DLD1 (cell line): ENCODE measurements around the gene NEUROD6.

Source experiments
- in situ Hi-C: cut with HindIII; loops from 2 replicates; pipeline ENCODE4 v1.10.0; 2017; ENCODE audit warnings: low sequenced_read_pairs

The NEUROD6 gene

GRCh38 chr7:31335161-31335856 lies 5.2 kb downstream of the NEUROD6 start:
- in situ Hi-C loops: no loop called here

- in situ Hi-C loops: no loop called here
These were observed 7.2 kb downstream of the NEUROD6 start for GRCh38 chr7:31333291-31333690.

DNA sequence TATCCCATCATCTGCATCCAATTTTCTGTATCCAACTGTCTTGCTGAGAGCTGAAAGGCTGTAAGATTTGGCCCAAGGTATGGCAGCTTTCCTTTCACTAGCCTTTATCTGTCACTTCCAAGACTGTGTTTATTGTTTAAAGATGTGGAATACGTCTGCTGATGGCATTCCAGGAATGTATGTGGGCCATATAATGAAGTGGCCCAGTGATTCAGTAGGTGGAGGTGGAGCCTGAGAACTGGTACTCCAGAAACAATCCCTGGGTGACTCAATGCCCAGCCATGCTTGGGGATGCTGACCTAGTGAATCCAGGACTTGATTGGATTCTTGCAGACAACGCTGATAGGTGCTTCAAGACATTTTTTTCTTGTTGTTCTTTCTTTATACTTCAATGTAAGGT lies 13.5 kb downstream of the NEUROD6 start:
- in situ Hi-C loops: no loop called here

GRCh38 chr7:31326416-31326815 lies 14.1 kb downstream of the NEUROD6 start:
- in situ Hi-C loops: no loop called here

DNA sequence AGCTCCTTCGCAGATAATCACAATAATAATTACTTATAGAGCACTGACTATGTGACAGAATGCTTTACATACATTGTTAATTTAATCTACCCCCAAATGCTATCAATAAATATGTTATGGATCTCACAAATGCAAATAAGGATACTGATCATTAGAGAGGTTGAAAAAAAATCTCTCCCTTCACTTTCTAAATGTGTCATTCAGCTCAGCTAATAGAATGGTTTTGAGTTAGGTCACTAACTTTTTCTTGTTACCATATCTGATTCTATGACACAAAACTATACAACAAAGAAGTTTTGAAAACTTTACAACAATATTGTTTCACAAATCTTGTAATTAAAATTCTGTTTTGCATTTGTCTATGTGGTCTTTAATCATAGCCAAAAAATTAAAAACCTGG lies 17.4 kb downstream of the NEUROD6 start:
- in situ Hi-C loops: no loop called here

DNA sequence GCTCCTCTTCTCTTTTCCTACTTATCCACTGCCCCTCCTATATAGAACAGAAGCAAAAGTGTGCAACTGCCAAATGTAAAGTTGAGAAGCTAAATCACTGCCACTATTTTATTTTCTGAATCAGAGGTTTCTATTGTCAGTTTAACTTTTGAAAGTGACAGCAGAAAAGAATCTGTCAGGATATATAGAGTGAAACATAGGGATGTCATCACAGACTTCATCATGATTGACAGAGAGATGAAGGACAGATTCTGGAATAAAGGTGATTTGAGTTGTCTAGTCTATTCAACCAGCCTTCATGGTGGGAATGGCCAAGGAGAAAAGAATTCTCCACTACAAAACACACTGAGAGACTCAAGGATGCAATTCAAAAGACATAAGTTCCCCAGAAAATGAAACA lies 19.9 kb downstream of the NEUROD6 start:
- in situ Hi-C loops: no loop called here

GRCh38 chr7:31318313-31318712 lies 22.2 kb downstream of the NEUROD6 start:
- in situ Hi-C loops: no loop called here

DNA sequence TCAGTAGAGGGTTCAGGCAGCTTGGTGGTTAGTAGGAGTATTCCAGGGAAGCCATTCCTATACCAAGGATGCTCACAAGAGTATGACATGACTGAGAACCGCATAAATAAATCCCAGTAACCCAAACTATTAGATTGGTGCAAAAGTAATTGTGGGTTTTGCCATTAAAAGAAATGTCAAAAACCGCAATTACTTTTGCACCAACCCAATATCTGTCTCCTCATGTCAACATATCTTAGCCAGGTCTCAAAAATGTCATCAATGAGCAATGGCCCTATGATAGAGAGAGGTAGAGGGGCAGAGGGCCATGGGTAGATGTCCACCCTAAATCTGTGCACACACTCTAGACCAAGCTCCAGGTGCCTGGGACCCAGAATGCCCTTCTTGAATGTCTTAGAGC lies 23.6 kb downstream of the NEUROD6 start:
- in situ Hi-C loops: no loop called here

DNA sequence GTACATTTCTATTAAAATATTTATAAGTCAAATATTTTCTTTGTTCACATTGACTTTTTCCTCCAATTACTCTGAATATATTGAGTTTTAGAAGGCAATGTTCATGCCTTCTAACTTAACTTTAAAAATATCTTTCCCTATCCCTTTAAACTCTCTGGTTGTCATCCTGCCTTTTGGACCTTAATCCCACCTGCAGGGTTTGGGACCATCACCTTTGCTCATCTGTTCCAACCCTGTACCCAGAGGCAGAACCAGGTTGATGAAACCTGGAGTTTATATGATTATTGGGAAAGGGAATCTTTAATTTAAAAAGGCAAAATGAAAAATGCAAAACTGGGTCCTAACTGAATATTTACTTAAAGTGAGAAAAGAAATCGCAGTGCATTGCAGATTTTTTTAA lies 24.8 kb downstream of the NEUROD6 start:
- in situ Hi-C loops: no loop called here

DNA sequence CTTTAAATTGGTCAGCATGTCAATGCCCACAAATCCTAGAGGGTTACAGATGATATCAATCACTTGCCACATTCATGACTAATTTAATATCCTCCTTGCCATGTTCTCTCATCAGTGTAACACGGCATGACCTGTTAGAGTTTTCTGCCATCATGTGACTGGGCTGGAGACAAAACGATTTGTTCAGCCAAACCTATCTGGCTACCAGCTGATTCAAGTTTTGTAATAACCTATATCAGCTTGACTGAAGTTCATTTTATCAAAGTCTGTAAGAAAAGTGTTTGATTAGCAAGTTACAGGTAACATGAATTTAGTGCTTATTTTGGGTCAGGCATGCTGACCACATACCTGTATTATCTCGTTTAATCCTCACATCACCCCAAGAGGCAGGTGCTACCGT lies 25.7 kb downstream of the NEUROD6 start:
- in situ Hi-C loops: no loop called here

GRCh38 chr7:31312889-31313288 lies 27.6 kb downstream of the NEUROD6 start:
- in situ Hi-C loops: no loop called here

DNA sequence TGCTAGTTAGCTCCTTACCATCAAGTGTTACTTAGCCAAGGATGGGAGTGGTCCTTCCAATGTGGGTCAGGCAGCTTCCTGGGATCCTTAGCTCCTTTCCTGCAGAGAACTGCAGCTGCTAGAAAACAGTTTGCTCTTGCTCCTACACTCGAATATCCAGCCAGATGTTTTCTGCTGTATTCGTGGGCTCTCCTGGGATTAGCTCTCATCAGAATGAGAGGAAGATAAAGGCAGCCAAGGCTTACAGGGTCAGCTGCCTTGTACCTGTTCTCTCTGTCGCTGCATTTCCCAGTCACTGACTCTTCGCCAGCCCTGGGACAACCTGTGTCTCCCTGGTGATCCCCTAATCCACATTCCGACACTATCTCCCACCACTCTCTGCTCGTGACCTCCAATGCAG lies 29.0 kb downstream of the NEUROD6 start:
- in situ Hi-C loops: no loop called here

GRCh38 chr7:31310321-31310935 lies 30.1 kb downstream of the NEUROD6 start:
- in situ Hi-C loops: no loop called here

- in situ Hi-C loops: no loop called here
These were observed 31.1 kb downstream of the NEUROD6 start for GRCh38 chr7:31309407-31309806.

DNA sequence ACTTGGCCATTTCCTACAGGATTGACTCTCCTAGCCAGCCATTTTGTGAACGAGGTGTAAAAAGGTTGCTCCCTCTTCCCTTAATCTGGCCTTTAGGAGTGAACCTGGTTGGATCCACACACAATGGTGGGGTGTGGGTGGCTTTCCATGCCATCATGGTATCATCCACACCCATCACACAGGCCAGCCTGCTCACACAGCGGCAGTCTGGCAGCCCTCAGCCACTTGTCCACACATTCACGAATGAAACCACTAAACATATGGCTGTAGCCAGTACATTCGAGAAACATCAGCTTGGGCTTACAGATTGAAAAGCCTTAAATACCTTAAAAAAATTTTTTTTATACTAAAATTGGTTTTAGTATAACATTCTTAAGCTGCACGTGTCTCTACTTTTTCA lies 31.9 kb downstream of the NEUROD6 start:
- in situ Hi-C loops: no loop called here

DNA sequence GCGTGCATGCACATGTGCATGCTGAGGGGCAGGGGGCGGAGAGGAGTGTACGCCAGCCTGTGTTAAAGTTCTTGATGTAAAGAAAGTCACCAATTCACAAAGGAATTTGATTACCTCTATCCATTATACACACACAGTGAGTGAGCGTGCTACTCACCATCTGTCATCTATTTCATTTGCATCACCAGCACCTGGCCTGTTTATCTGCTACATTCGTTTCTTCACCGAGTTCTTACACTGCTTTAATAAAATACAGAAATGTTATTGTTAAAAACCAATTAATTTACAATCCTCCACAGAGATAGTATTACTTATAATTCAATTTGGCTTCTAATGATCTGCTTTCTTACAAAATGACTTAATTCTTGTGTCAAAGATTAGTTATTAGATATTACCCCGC lies 32.6 kb downstream of the NEUROD6 start:
- in situ Hi-C loops: no loop called here

GRCh38 chr7:31305260-31305659 lies 35.3 kb downstream of the NEUROD6 start:
- in situ Hi-C loops: no loop called here

- in situ Hi-C loops: no loop called here
These were observed 36.1 kb downstream of the NEUROD6 start for GRCh38 chr7:31304446-31304845.

DNA sequence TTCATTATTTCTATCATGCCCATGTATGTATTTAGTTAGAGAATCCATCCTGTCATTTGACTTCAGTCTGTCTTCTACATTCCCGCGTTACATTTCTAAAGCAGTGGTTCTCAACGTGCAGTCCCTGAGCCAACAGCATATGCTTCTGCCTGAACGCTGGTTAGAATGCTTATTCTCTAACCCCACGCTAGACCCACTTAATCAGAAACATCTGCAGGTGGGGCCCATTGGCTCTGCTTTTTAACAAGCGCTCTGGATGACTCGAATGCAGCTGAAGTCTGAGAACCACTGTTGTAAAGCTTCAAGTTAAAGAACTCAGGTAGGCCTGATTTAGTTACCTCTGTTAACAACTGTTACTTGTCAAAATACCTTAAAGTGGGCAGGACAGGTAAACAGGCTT lies 38.2 kb downstream of the NEUROD6 start:
- in situ Hi-C loops: no loop called here

- in situ Hi-C loops: no loop called here
These were observed 41.2 kb downstream of the NEUROD6 start for GRCh38 chr7:31299336-31299735.

GRCh38 chr7:31290601-31291000 lies 49.9 kb downstream of the NEUROD6 start:
- in situ Hi-C loops: no loop called here
